Astrocyte of the spinal cord (primary cell): ENCODE data around the gene SFXN5.

Source experiments
- DNase-seq: peaks from one replicate; pipeline ENCODE4 v3.0.0; 2011; ENCODE audit warnings: low read depth, low spot score
- H3K4me3 ChIP-seq: 2 replicates; pipeline ENCODE4 v1.5.1; 2011; ENCODE audit warnings: low read depth, mild to moderate bottlenecking, low read length, moderate library complexity
- CTCF ChIP-seq: IDR thresholded peaks from 2 replicates; pipeline ENCODE4 v1.5.1; 2012; ENCODE audit warnings: low read depth, mild to moderate bottlenecking, low read length, inconsistent platforms
- in situ Hi-C: cut with HindIII; loops from 2 replicates; pipeline ENCODE4 v1.10.0; 2017; ENCODE audit warnings: low sequenced_read_pairs

Gene SFXN5

GRCh38 chr2:73020306-73020656 lies 51.2 kb downstream of the SFXN5 start:
- no peak for TF ChIP-seq CTCF
- H3K4me3 ChIP-seq, result no peak overlapping the region
- in situ Hi-C loops, result no loop called here
- no peak for DNase-seq

- DNase-seq, result peak; percentile 6
- in situ Hi-C loops, result no loop called here
- no peak for TF ChIP-seq CTCF
- no peak overlapping the region for H3K4me3 ChIP-seq
Observed at GRCh38 chr2:73018188-73018825, 53.2 kb downstream of the SFXN5 start.

- in situ Hi-C loops, result no loop called here
- DNase-seq, result peak; percentile 46
- no peak overlapping the region for H3K4me3 ChIP-seq
- TF ChIP-seq CTCF, result no peak
Observed at GRCh38 chr2:73013936-73014335, 57.6 kb downstream of the SFXN5 start.

GRCh38 chr2:73009177-73009839 lies 62.2 kb downstream of the SFXN5 start:
- no peak for TF ChIP-seq CTCF
- in situ Hi-C loops, result no loop called here
- DNase-seq, result no peak
- no peak overlapping the region for H3K4me3 ChIP-seq

- TF ChIP-seq CTCF, result no peak
- in situ Hi-C loops, result no loop called here
- H3K4me3 ChIP-seq, result no peak overlapping the region
- DNase-seq, result no peak
Observed at GRCh38 chr2:73008766-73009135, 62.8 kb downstream of the SFXN5 start.

GRCh38 chr2:73007991-73008765 lies 63.3 kb downstream of the SFXN5 start:
- no peak for DNase-seq
- TF ChIP-seq CTCF, result no peak
- in situ Hi-C loops, result no loop called here
- H3K4me3 ChIP-seq, result no peak overlapping the region
